HG02885 (cell line): ENCODE results near the gene CDX1.

Experiments
- ATAC-seq: cut with Tn5 transposase; IDR thresholded peaks from one replicate; pipeline ENCODE4 v1.9.1; 2021; ENCODE audit warnings: mild to moderate bottlenecking; ENCODE audit not compliant: unreplicated experiment, poor library complexity

CDX1 gene

GRCh38 chr5:150197476-150197875, 30.9 kb downstream of the CDX1 start:
- ATAC-seq, result no peak

- ATAC-seq, result no peak
Observed at GRCh38 chr5:150202501-150202900, 35.9 kb downstream of the CDX1 start.

GRCh38 chr5:150203832-150204589, 37.4 kb downstream of the CDX1 start:
- ATAC-seq, result no peak

- no peak for ATAC-seq
Observed at GRCh38 chr5:150204590-150204960, 38.0 kb downstream of the CDX1 start.

- ATAC-seq, result no peak
Observed at GRCh38 chr5:150206098-150206778, 39.7 kb downstream of the CDX1 start.

- no peak for ATAC-seq
Observed at GRCh38 chr5:150206779-150207115, 40.2 kb downstream of the CDX1 start.

GRCh38 chr5:150208187-150209098, 41.9 kb downstream of the CDX1 start:
- no peak for ATAC-seq

GRCh38 chr5:150209099-150209635, 42.6 kb downstream of the CDX1 start:
- ATAC-seq, result no peak

- ATAC-seq, result no peak
Observed at GRCh38 chr5:150210644-150211043, 44.1 kb downstream of the CDX1 start.

- ATAC-seq, result no peak
Observed at GRCh38 chr5:150211156-150212030, 44.8 kb downstream of the CDX1 start.

- ATAC-seq, result no peak
Observed at GRCh38 chr5:150213530-150213929, 47.0 kb downstream of the CDX1 start.

GRCh38 chr5:150214289-150214688, 47.7 kb downstream of the CDX1 start:
- ATAC-seq, result no peak

GRCh38 chr5:150215979-150216944, 49.7 kb downstream of the CDX1 start:
- ATAC-seq, result no peak

- ATAC-seq, result no peak
Observed at GRCh38 chr5:150217038-150217437, 50.5 kb downstream of the CDX1 start.

GRCh38 chr5:150217873-150218692, 51.5 kb downstream of the CDX1 start:
- peak; percentile 87 for ATAC-seq

- no peak for ATAC-seq
Observed at GRCh38 chr5:150218693-150219035, 52.1 kb downstream of the CDX1 start.

- no peak for ATAC-seq
Observed at GRCh38 chr5:150219142-150219541, 52.6 kb downstream of the CDX1 start.

GRCh38 chr5:150219861-150220260, 53.3 kb downstream of the CDX1 start:
- no peak for ATAC-seq
